Astrocyte (in vitro differentiated cells and primary cell): Measurements from ENCODE around the gene TRAK1. TPM values are rescaled to one million over a fixed set of nuclear protein-coding genes. Genes with fewer than 3 reads are reported as not detected.

Source experiments
- DNase-seq: peaks from one replicate; pipeline ENCODE4 v3.0.0-alpha.2; 2010; ENCODE audit warnings: low read depth
- FAIRE-seq: peaks from 2 replicates; lab custom pipeline; 2011; peaks lifted over from hg19 to GRCh38; lab: Jason Lieb, UNC
- H2AFZ ChIP-seq: 2 replicates; pipeline ENCODE4 v1.6.0; 2012; ENCODE audit warnings: low read depth, low read length, inconsistent platforms
- H3K27ac ChIP-seq: 2 replicates; pipeline ENCODE4 v1.5.1; 2011; ENCODE audit warnings: low read depth, low read length, inconsistent platforms
- H3K27me3 ChIP-seq: 2 replicates; pipeline ENCODE4 v1.6.0; 2011; ENCODE audit warnings: low read length, inconsistent platforms; ENCODE audit not compliant: insufficient read depth
- H3K36me3 ChIP-seq: 2 replicates; pipeline ENCODE4 v1.5.1; 2011; ENCODE audit warnings: low read length, inconsistent platforms; ENCODE audit not compliant: insufficient read depth
- H3K4me1 ChIP-seq: 2 replicates; pipeline ENCODE4 v1.5.1; 2011; ENCODE audit warnings: low read length, inconsistent platforms; ENCODE audit not compliant: insufficient read depth
- H3K4me2 ChIP-seq: 2 replicates; pipeline ENCODE4 v1.6.0; 2012; ENCODE audit warnings: low read length, inconsistent platforms
- H3K4me3 ChIP-seq: 2 replicates; pipeline ENCODE4 v1.5.1; 2011; ENCODE audit warnings: low read depth, mild to moderate bottlenecking, low read length, inconsistent platforms; ENCODE audit not compliant: insufficient read depth
- H3K79me2 ChIP-seq: 2 replicates; pipeline ENCODE4 v1.6.0; 2012; ENCODE audit warnings: mild to moderate bottlenecking, low read length, inconsistent platforms; ENCODE audit not compliant: insufficient read depth
- H3K9ac ChIP-seq: 2 replicates; pipeline ENCODE4 v1.6.0; 2012; ENCODE audit warnings: mild to moderate bottlenecking, low read length, inconsistent platforms
- H3K9me3 ChIP-seq: 2 replicates; pipeline ENCODE4 v1.5.1; 2012; ENCODE audit warnings: low read depth, mild to moderate bottlenecking, low read length, inconsistent platforms; ENCODE audit not compliant: insufficient read depth
- H4K20me1 ChIP-seq: 2 replicates; pipeline ENCODE4 v1.6.0; 2012; ENCODE audit warnings: low read length, inconsistent platforms; ENCODE audit not compliant: insufficient read depth
- H3K27ac Mint-ChIP-seq: one replicate; pipeline ENCODE4 v1.8.0; 2021; ENCODE audit warnings: mild to moderate bottlenecking, mixed read lengths; ENCODE audit not compliant: unreplicated experiment
- H3K27me3 Mint-ChIP-seq: one replicate; pipeline ENCODE4 v1.8.0; 2021; ENCODE audit warnings: low read depth, mixed read lengths; ENCODE audit not compliant: unreplicated experiment
- H3K36me3 Mint-ChIP-seq: one replicate; pipeline ENCODE4 v1.8.0; 2021; ENCODE audit warnings: low read depth, mixed read lengths; ENCODE audit not compliant: unreplicated experiment
- H3K4me1 Mint-ChIP-seq: one replicate; pipeline ENCODE4 v1.8.0; 2021; ENCODE audit warnings: low read depth, mixed read lengths; ENCODE audit not compliant: unreplicated experiment
- H3K4me3 Mint-ChIP-seq: one replicate; pipeline ENCODE4 v1.8.0; 2021; ENCODE audit warnings: mild to moderate bottlenecking, moderate library complexity, mixed read lengths; ENCODE audit not compliant: unreplicated experiment
- H3K9me3 Mint-ChIP-seq: one replicate; pipeline ENCODE4 v1.8.0; 2021; ENCODE audit warnings: mild to moderate bottlenecking, mixed read lengths; ENCODE audit not compliant: unreplicated experiment
- CTCF ChIP-seq: IDR thresholded peaks from 2 replicates; pipeline ENCODE4 v1.5.1; 2011; ENCODE audit warnings: low read depth, mild to moderate bottlenecking, inconsistent platforms, low read length, moderate library complexity; ENCODE audit not compliant: insufficient read depth
- EZH2 ChIP-seq: IDR thresholded peaks from 2 replicates; pipeline ENCODE4 v1.6.1; 2012; ENCODE audit warnings: mild to moderate bottlenecking, low read length, inconsistent platforms; ENCODE audit not compliant: insufficient read depth
- total RNA-seq: library from RNA; stranded (reverse); gene quantifications from 2 replicates; pipeline ENCODE4 v1.2.1, GENCODE V29; 2021

Gene TRAK1
- total RNA-seq, 1 donor from 2014 or later = 56.2 TPM

DNA sequence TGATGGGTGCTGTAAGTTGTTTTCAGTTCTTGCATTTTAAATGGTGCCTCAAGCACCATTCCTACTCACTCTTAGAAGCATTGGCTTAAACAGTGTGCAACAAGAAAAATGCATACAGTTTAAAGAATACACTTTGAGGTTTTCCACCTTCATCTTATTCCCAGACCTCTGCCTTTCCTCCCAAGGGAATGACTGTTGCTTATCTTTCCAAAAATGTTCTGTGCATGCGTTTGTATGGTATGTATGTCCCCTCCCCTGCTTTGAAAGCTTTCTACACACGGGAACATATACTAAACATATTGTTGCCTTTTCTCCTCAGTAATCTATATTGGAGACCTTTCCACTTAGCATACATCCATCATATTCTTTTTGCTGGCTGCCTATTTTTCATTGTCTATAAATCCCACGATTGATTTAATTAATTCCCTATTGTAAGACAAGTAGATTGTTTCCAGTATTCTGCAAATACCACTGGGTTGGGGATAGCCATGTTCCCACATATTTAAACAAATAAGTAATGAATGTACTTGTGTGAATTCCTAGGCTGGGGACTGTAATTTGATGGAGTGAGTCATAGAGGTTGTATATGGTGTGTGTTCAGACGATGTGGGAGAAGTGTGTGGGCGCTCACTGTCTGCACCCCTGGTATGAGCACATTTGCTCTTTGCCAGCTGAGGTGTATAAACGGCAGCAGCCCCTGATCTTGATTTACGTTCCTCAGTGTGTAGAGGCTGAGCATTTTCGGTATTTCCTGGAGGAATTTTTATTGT lies 5.8 kb downstream of the TRAK1 start:
- Histone ChIP-seq H4K20me1 (no peaks in the 10 kb centered on the region), H3K79me2 (peaks cover 11% of the 10 kb centered on the region), H3K4me2 (peak overlapping the region; percentile 44), H3K27ac (peak overlapping the region; percentile 62), H3K9ac (peak overlapping the region; percentile 20), H3K36me3 (no peaks in the 10 kb centered on the region), H3K9me3 (peaks cover 3% of the 10 kb centered on the region), H2AFZ (no peak overlapping the region), H3K4me1 (peaks cover 38% of the 10 kb centered on the region), H3K27me3 (no peaks in the 10 kb centered on the region), H3K4me3 (no peak overlapping the region)
- Mint-ChIP-seq H3K4me1 (peaks cover 65% of the 10 kb centered on the region), H3K9me3 (no peaks in the 10 kb centered on the region), H3K4me3 (peak overlapping the region; percentile 1), H3K36me3 (peaks cover 9% of the 10 kb centered on the region), H3K27ac (peak overlapping the region; percentile 73), H3K27me3 (no peaks in the 10 kb centered on the region)
- DNase-seq (peak; percentile 94), FAIRE-seq (no peak)
- TF ChIP-seq EZH2 = no peak

- peak overlapping the region; percentile 1 for H3K4me3 Mint-ChIP-seq
- H3K27me3 Mint-ChIP-seq = no peaks in the 10 kb centered on the region
- no peaks in the 10 kb centered on the region for H3K36me3 ChIP-seq
- peaks cover 34% of the 10 kb centered on the region for H3K4me1 ChIP-seq
- no peaks in the 10 kb centered on the region for H4K20me1 ChIP-seq
- peak overlapping the region; percentile 62 for H3K27ac ChIP-seq
- H3K79me2 ChIP-seq = peaks cover 11% of the 10 kb centered on the region
- H3K27me3 ChIP-seq = no peaks in the 10 kb centered on the region
- no peaks in the 10 kb centered on the region for H3K9me3 Mint-ChIP-seq
- H3K4me3 ChIP-seq = no peak overlapping the region
- FAIRE-seq (no peak), DNase-seq (no peak)
- H3K9me3 ChIP-seq = no peaks in the 10 kb centered on the region
- TF ChIP-seq CTCF (no peak), EZH2 (no peak)
- no peak overlapping the region for H2AFZ ChIP-seq
- peak overlapping the region; percentile 20 for H3K9ac ChIP-seq
- H3K36me3 Mint-ChIP-seq = peaks cover 8% of the 10 kb centered on the region
- peaks cover 65% of the 10 kb centered on the region for H3K4me1 Mint-ChIP-seq
- peak overlapping the region; percentile 51 for H3K27ac Mint-ChIP-seq
- H3K4me2 ChIP-seq = peak overlapping the region; percentile 44
Measured at GRCh38 chr3:42097566-42097946, 6.4 kb downstream of the TRAK1 start.

DNA sequence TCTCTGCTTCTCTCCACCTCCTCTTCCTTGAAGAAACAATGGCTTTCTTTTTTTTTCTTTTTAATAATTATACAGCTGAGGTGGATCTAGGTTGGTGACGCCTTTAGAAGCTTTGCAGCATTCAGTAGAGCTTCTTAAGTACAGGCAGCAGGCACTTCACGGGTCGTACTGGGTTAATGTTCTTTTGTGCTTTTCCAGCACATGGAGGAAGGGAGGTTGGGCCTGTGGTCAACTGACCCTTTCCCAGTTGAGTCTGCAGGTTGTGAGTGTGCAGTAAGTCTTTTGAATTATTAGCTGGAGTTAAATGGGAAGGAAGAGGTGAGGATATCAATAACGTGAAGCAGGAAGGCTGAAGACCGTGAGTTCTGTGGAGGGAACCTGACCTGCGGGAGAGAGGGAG lies 7.0 kb downstream of the TRAK1 start:
- no peak for FAIRE-seq

More for the DNA sequence above, 7.0 kb downstream of the TRAK1 start:
- Histone ChIP-seq H3K27ac (no peak overlapping the region), H3K9ac (no peak overlapping the region), H3K79me2 (peaks cover 11% of the 10 kb centered on the region), H3K36me3 (no peaks in the 10 kb centered on the region), H3K4me1 (peaks cover 33% of the 10 kb centered on the region), H3K4me2 (no peak overlapping the region), H3K9me3 (no peaks in the 10 kb centered on the region), H3K27me3 (no peaks in the 10 kb centered on the region), H4K20me1 (no peaks in the 10 kb centered on the region), H3K4me3 (no peak overlapping the region), H2AFZ (no peak overlapping the region)
- Mint-ChIP-seq H3K4me1 (peaks cover 65% of the 10 kb centered on the region), H3K27ac (peak overlapping the region; percentile 51), H3K27me3 (no peaks in the 10 kb centered on the region), H3K9me3 (no peaks in the 10 kb centered on the region), H3K4me3 (no peak overlapping the region), H3K36me3 (peaks cover 14% of the 10 kb centered on the region)
- DNase-seq = no peak
- no peak for TF ChIP-seq CTCF
- no peak for TF ChIP-seq EZH2
